ENCODE measurements around the gene OR2A1. TPM values are rescaled to one million over a fixed set of nuclear protein-coding genes. Genes with fewer than 3 reads are reported as not detected.
A peak's percentile ranks its signal among the peaks of the same experiment; 100 is the strongest.
"Not testable (repeated sequence)": the region's sequence is repeated elsewhere in the genome, so short reads cannot be mapped to it uniquely, and the experiment has no call there.

The OR2A1 gene
- total RNA-seq, 2 experiments from 2014 or later: 0.11 to 0.19 TPM

DNA sequence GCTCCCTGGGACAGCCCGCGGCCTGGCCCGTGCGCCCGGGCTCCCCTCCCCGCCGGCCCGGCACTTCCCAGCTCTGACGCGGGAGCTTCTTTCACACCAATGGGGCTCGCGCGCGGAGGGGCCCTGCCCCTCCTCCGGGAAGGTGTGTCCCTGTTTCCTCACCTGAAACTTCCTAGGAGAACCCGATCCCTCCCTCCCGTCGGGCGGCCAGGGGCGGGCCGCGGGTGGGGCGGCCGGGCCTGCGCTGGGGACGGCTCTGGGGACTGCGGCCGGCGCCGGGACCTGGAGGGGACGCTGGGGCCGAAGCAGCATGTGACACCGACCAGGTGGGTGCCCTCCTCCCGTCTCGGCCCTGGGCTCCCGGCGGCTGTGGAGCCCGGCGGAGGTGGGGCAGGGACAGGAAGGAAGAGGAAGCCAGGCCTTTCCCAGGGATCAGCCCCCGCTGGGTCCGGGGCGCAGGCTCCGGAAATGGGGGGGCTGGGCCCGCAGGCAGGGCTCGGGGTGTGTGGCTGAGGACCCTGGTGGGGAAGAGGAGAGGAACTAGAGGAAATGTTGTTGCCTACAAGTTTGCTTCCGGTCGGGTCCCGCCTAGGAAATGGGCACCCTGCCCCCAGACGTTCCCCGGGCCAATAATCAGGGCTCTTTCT lies 43.1 kb downstream of the OR2A1 start, which contains the start of gene ARHGEF5:
ARHGEF5 (plus strand) TSS at position 227 of the 647 bp plus-strand sequence. CDS start 7,268 bp downstream, outside the sequence.
- intact Hi-C loops (cut with DNase I, micrococcal nuclease); POLR2A ChIA-PET; H3K36me3 ChIP-seq (ENCODE audit: insufficient read depth, low read length); H3K27ac ChIP-seq (ENCODE audit: low read depth in 1 of 2, low read length in 2 of 2); H3K9me3 ChIP-seq (ENCODE audit: control insufficient read depth in 1 of 2, insufficient read depth in 1 of 2, low read length in 2 of 2); H3K27me3 ChIP-seq (ENCODE audit: control insufficient read depth in 1 of 2, insufficient read depth in 2 of 2, low read length in 2 of 2); H3K4me3 ChIP-seq (ENCODE audit: low read length); DNase-seq; H3K4me1 Mint-ChIP-seq (ENCODE audit: low read depth); CTCF ChIA-PET; H3K27me3 Mint-ChIP-seq; H3K36me3 Mint-ChIP-seq (ENCODE audit: low read depth); H3K9me3 Mint-ChIP-seq: not testable (repeated sequence)
- Mint-ChIP-seq H3K27ac (peak within 1 kb of the TSS; percentile 70), H3K4me3 (peak within 1 kb of the TSS; percentile 89)
- ATAC-seq (ENCODE audit: poor library complexity): peak; percentile 72
- H3K4me1 ChIP-seq (ENCODE audit: insufficient read depth, low read length): peaks cover 12% of the 10 kb centered on the region

DNA sequence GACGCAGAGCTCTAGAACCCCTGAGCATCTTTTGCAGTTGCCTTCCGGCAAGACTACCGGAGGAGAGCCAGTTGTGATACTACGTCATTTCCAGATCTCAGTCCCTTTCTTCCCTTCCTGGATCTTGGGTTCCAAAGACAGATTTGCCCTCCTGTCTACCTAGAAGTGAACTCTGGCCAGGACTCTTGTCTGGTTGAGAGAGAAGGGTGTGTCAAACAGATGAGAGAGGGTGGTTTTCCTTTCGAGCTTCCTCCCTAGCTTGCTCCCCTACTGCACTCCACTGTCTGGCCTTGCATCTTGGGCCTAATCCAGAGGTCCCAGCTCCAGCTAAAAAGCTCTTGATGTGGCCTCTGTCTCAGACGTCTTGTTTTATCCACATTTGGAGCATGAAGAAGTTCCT lies 44.0 kb downstream of the OR2A1 start:
- H3K4me1 Mint-ChIP-seq (ENCODE audit: low read depth); H3K27me3 ChIP-seq (ENCODE audit: control insufficient read depth in 1 of 2, insufficient read depth in 2 of 2, low read length in 2 of 2); DNase-seq; H3K9me3 ChIP-seq (ENCODE audit: control insufficient read depth in 1 of 2, insufficient read depth in 1 of 2, low read length in 2 of 2); CTCF ChIA-PET; H3K36me3 ChIP-seq (ENCODE audit: insufficient read depth, low read length); H3K27ac ChIP-seq (ENCODE audit: low read depth in 1 of 2, low read length in 2 of 2); POLR2A ChIA-PET; H3K4me3 Mint-ChIP-seq; ATAC-seq (ENCODE audit: poor library complexity); H3K9me3 Mint-ChIP-seq; H3K4me3 ChIP-seq (ENCODE audit: low read length); H3K27me3 Mint-ChIP-seq; H3K36me3 Mint-ChIP-seq (ENCODE audit: low read depth); intact Hi-C loops (cut with DNase I, micrococcal nuclease); H3K27ac Mint-ChIP-seq: not testable (repeated sequence)
- H3K4me1 ChIP-seq (ENCODE audit: insufficient read depth, low read length): peaks cover 12% of the 10 kb centered on the region

DNA sequence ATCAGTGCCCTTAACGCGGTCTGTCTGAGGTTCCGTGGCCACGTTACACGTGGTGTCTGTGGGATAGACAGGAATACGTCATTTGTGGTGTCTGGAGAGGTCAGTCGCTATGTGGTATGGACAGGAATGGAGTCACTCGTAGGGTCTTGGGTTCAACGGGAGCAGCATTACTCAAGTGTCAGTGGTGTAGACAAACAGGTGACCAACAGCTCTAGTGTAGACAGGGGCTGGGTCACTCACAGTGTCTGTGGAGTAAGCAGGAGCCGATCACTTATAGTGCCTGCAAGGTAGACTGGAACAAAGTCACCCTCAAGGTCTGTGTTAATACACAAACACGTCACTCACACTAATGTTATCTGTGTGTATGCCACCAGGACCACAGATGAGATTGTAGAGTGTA lies 44.6 kb downstream of the OR2A1 start:
- DNase-seq; H3K4me1 Mint-ChIP-seq (ENCODE audit: low read depth); H3K4me3 Mint-ChIP-seq; H3K27me3 ChIP-seq (ENCODE audit: control insufficient read depth in 1 of 2, insufficient read depth in 2 of 2, low read length in 2 of 2); POLR2A ChIA-PET; H3K9me3 Mint-ChIP-seq; H3K27me3 Mint-ChIP-seq; CTCF ChIA-PET; H3K27ac Mint-ChIP-seq; H3K27ac ChIP-seq (ENCODE audit: low read depth in 1 of 2, low read length in 2 of 2); H3K36me3 Mint-ChIP-seq (ENCODE audit: low read depth); ATAC-seq (ENCODE audit: poor library complexity); H3K9me3 ChIP-seq (ENCODE audit: control insufficient read depth in 1 of 2, insufficient read depth in 1 of 2, low read length in 2 of 2); H3K4me3 ChIP-seq (ENCODE audit: low read length); H3K36me3 ChIP-seq (ENCODE audit: insufficient read depth, low read length); intact Hi-C loops (cut with DNase I, micrococcal nuclease): not testable (repeated sequence)
- peaks cover 12% of the 10 kb centered on the region for H3K4me1 ChIP-seq (ENCODE audit: insufficient read depth, low read length)

DNA sequence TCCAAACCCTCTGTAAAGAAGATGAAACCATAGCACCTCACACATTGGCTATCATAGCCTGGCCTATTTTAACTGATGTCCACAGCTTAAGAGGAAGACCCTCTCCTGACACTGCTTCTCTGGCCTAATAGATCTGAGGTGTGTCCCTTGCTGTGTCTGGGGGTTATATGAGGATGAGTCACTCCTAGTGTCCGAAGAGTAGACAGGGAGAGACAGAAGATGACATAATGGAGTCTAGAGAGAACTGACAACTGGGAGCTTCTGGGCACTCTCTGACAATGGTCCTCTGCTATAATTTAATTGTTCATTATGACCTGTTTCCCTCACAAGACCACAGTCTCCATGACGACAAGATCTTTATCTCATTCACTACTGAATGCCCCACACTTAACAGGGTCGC lies 49.8 kb downstream of the OR2A1 start:
- H3K27ac Mint-ChIP-seq; intact Hi-C loops (cut with DNase I, micrococcal nuclease); H3K27me3 Mint-ChIP-seq; H3K27ac ChIP-seq (ENCODE audit: low read depth in 1 of 2, low read length in 2 of 2); H3K9me3 Mint-ChIP-seq; H3K27me3 ChIP-seq (ENCODE audit: control insufficient read depth in 1 of 2, insufficient read depth in 2 of 2, low read length in 2 of 2); H3K4me3 ChIP-seq (ENCODE audit: low read length); H3K9me3 ChIP-seq (ENCODE audit: control insufficient read depth in 1 of 2, insufficient read depth in 1 of 2, low read length in 2 of 2); CTCF ChIA-PET; H3K4me1 Mint-ChIP-seq (ENCODE audit: low read depth); H3K4me1 ChIP-seq (ENCODE audit: insufficient read depth, low read length); H3K36me3 Mint-ChIP-seq (ENCODE audit: low read depth); POLR2A ChIA-PET; H3K36me3 ChIP-seq (ENCODE audit: insufficient read depth, low read length); ATAC-seq (ENCODE audit: poor library complexity); H3K4me3 Mint-ChIP-seq; DNase-seq: not testable (repeated sequence)

DNA sequence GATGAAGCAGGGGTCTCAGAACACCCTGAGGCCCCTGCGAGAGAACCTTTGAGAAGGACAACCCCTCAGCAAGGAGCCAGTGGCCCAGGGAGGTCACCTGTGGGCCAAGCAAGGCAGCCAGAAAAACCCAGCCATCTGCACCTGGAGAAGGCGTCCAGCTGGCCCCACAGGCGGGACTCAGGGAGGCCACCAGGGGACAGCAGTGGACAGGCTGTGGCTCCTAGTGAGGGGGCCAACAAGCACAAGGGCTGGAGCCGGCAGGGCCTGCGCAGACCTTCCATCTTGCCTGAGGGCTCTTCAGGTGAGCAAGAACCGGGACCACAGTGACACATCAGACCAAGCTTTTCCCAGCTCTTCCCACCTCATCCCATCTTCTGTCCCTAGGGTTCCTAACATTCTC lies 53.3 kb downstream of the OR2A1 start:
- not testable (repeated sequence) for H3K4me3 Mint-ChIP-seq; DNase-seq; H3K27ac ChIP-seq (ENCODE audit: low read depth in 1 of 2, low read length in 2 of 2)

DNA sequence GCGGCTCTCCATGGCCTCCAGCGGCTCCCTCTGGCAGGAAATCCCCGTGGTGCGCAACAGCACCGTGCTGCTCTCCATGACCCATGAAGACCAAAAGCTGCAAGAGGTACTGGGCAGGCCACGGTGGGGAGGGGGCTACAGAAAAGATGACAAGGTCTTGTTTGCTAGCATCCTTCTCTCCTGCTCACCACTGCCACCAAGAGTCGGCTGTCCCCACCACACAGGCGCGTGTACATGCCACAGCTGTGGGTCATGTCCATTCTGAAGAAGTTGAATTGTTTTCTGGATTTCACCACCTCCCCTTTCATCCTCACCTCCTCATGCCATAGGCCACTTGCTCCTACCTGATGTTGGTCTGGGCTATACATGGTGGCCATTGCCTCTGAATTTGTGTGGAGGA lies 55.0 kb downstream of the OR2A1 start:
- not testable (repeated sequence) for H3K27me3 Mint-ChIP-seq

More for the DNA sequence above, 53.3 kb downstream of the OR2A1 start:
- H3K27me3 Mint-ChIP-seq; intact Hi-C loops (cut with DNase I, micrococcal nuclease); ATAC-seq (ENCODE audit: poor library complexity); CTCF ChIA-PET; H3K4me3 ChIP-seq (ENCODE audit: low read length); H3K4me1 Mint-ChIP-seq (ENCODE audit: low read depth); H3K36me3 Mint-ChIP-seq (ENCODE audit: low read depth); POLR2A ChIA-PET; H3K9me3 Mint-ChIP-seq; H3K27ac Mint-ChIP-seq; H3K36me3 ChIP-seq (ENCODE audit: insufficient read depth, low read length); H3K27me3 ChIP-seq (ENCODE audit: control insufficient read depth in 1 of 2, insufficient read depth in 2 of 2, low read length in 2 of 2); H3K9me3 ChIP-seq (ENCODE audit: control insufficient read depth in 1 of 2, insufficient read depth in 1 of 2, low read length in 2 of 2); H3K4me1 ChIP-seq (ENCODE audit: insufficient read depth, low read length): not testable (repeated sequence)

DNA sequence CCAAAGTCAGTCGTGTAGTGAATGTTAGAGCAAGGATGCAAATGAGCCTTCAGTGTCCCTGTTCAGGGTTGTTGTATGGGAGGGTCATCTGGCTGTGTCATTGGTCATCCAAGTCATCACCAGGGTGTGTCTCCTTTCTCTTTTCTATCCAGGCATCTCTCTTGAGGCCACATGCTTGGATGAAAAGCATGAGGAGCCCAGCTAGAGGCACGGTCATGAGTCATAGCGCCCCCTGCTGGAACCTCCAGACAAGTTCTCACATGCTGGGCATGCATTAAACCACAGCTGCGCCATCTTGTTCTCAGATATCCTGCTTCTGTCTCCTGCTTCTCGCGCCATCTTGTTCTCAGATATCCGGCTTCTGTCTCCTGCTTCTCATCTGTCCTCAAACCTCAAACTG lies 57.0 kb downstream of the OR2A1 start:
- DNase-seq; H3K27ac ChIP-seq (ENCODE audit: low read depth in 1 of 2, low read length in 2 of 2); H3K4me1 Mint-ChIP-seq (ENCODE audit: low read depth); H3K4me3 ChIP-seq (ENCODE audit: low read length); H3K9me3 Mint-ChIP-seq; ATAC-seq (ENCODE audit: poor library complexity); H3K27ac Mint-ChIP-seq; H3K9me3 ChIP-seq (ENCODE audit: control insufficient read depth in 1 of 2, insufficient read depth in 1 of 2, low read length in 2 of 2); H3K36me3 Mint-ChIP-seq (ENCODE audit: low read depth); H3K36me3 ChIP-seq (ENCODE audit: insufficient read depth, low read length); CTCF ChIA-PET; H3K4me1 ChIP-seq (ENCODE audit: insufficient read depth, low read length); H3K4me3 Mint-ChIP-seq; H3K27me3 Mint-ChIP-seq; intact Hi-C loops (cut with DNase I, micrococcal nuclease); H3K27me3 ChIP-seq (ENCODE audit: control insufficient read depth in 1 of 2, insufficient read depth in 2 of 2, low read length in 2 of 2); POLR2A ChIA-PET: not testable (repeated sequence)

More for the DNA sequence above, 55.0 kb downstream of the OR2A1 start:
- POLR2A ChIA-PET; intact Hi-C loops (cut with DNase I, micrococcal nuclease); H3K4me3 ChIP-seq (ENCODE audit: low read length); H3K4me3 Mint-ChIP-seq; DNase-seq; H3K36me3 ChIP-seq (ENCODE audit: insufficient read depth, low read length); H3K27me3 ChIP-seq (ENCODE audit: control insufficient read depth in 1 of 2, insufficient read depth in 2 of 2, low read length in 2 of 2); H3K9me3 ChIP-seq (ENCODE audit: control insufficient read depth in 1 of 2, insufficient read depth in 1 of 2, low read length in 2 of 2); CTCF ChIA-PET; H3K27ac Mint-ChIP-seq; H3K4me1 ChIP-seq (ENCODE audit: insufficient read depth, low read length); ATAC-seq (ENCODE audit: poor library complexity); H3K4me1 Mint-ChIP-seq (ENCODE audit: low read depth); H3K27ac ChIP-seq (ENCODE audit: low read depth in 1 of 2, low read length in 2 of 2); H3K36me3 Mint-ChIP-seq (ENCODE audit: low read depth); H3K9me3 Mint-ChIP-seq: not testable (repeated sequence)

Measured in CD4-positive, alpha-beta T cell (primary cell).